Lower leg skin (tissue), 4 donors: ENCODE results near the gene PSPN. TPM values are rescaled to one million over a fixed set of nuclear protein-coding genes. Genes with fewer than 3 reads are reported as not detected.

Experiments
- DNase-seq, 2 donors: peaks; one replicate each; pipeline ENCODE4 v3.0.0-alpha.2; 2019; ENCODE audit warnings: low spot score in 2 of 2
- H3K4me3 ChIP-seq: fragments of 200-600 bp; sonication (generic); 2 replicates; pipeline ENCODE4 v1.5.1; 2017; ENCODE audit warnings: mild to moderate bottlenecking, low read depth; ENCODE audit not compliant: poor library complexity, severe bottlenecking
- POLR2A ChIP-seq, 2 donors: fragments of 450-650 bp; IDR thresholded peaks; one replicate each; pipeline ENCODE4 v1.6.1; 2016 to 2017; ENCODE audit warnings: antibody characterized with exemption in 2 of 2, mild to moderate bottlenecking in 1 of 2, moderate library complexity in 1 of 2
- WGBS, 2 donors: methylation state at CpG; one replicate each; pipeline ENCODE4 v1.1.5; 2018; 5-methylcytosine and 5-hydroxymethylcytosine counted together
- intact Hi-C: fragments of 100-400 bp; cut with DNase I; formaldehyde crosslinking; loops from one replicate; pipeline ENCODE4 v1.15.0; 2023; ENCODE audit warnings: low total_unique reads
- total RNA-seq, 4 donors: library from RNA; depleted of rRNA; stranded (reverse); fragments of >200 nt; gene quantifications; one replicate each; pipeline ENCODE4 v1.1.0, GENCODE V29; 2016
- TF ChIP-seq, protein P1 (sequence below), 3 donors: fragments of 450-650 bp; IDR thresholded peaks; one replicate each; pipeline ENCODE4 v1.5.1; 2016; ENCODE audit warnings: antibody characterized with exemption in 3 of 3, mild to moderate bottlenecking in 3 of 3, moderate library complexity in 2 of 3

The PSPN gene
- total RNA-seq, 4 donors from 2014 or later = 0.47 to 0.68 (median 0.62) TPM

DNA sequence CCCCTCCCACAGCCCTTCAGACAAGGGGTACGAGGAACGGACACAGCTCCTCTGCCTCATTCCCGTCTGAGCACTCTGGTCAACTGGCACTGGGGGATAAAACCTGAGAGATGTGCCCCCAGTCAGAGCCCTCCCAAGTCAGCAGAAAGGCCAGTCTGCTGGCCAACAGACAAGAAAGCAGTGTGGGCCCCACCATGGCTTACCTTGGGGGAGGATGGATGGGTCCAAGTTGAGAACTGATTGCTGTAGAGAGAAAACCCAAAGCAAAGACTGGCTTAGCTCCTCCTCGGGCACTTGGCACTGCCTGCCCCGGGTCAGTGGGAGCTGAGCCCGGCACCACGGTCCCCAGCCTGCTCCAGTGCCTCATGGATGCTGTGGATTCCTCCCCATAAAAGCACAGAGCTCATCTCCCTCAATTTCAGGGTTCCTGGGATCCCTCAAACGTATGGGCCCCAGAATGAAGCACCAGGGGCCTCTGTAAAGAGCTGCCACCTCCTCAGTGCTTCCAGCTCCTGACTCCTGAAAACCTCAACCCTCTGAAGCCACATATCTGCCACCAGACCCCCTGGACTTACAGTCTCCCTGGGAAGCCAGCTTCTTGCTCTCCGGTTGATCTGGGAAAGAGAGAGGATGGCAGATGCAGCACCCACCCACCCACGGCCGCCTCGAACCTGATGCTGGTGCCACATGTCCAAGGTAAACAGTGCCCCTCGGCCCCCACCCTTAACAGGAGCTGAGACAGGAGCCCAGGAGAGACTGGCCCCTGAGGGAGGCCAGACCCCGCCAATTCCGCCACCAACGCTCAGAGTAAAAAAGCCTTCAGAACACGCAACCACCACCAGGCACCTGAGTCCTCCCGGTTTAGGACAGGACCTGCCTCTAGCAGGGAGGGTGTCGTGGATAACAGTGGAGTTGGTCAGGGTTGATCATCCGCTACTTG, 45.6 kb upstream of the PSPN start:
- no peak for DNase-seq
- TF ChIP-seq, protein P1, sequence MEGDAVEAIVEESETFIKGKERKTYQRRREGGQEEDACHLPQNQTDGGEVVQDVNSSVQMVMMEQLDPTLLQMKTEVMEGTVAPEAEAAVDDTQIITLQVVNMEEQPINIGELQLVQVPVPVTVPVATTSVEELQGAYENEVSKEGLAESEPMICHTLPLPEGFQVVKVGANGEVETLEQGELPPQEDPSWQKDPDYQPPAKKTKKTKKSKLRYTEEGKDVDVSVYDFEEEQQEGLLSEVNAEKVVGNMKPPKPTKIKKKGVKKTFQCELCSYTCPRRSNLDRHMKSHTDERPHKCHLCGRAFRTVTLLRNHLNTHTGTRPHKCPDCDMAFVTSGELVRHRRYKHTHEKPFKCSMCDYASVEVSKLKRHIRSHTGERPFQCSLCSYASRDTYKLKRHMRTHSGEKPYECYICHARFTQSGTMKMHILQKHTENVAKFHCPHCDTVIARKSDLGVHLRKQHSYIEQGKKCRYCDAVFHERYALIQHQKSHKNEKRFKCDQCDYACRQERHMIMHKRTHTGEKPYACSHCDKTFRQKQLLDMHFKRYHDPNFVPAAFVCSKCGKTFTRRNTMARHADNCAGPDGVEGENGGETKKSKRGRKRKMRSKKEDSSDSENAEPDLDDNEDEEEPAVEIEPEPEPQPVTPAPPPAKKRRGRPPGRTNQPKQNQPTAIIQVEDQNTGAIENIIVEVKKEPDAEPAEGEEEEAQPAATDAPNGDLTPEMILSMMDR (IDR thresholded peaks at IDR 0.05) = no peak
- TF ChIP-seq POLR2A (IDR thresholded peaks at IDR 0.05) = no peak
- no peak overlapping the region for H3K4me3 ChIP-seq
- 77% methylated on average over 19 to 20 of the region's 20 CpGs for WGBS, 2 donors
- intact Hi-C loops = no loop called here

DNA sequence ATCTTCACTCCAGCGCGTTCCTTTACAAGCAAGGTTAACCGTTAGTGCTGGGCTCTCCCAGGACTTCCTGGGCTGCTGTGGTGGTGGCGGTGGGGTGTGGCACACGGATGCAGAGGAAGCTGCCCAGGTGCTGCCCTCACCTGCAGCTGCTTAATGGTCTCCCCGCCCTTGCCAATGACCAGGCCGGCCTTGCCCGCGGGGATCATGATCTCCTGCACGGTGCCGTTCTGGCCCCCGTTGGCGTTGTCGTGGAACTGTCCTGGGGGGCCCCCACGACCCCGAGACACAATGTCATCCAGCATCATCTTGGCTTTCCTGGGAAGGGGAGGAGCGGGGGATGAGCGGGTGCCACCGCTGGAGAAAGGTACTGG, 42.8 kb upstream of the PSPN start:
- 93% methylated on average over 19 of the region's 19 CpGs for WGBS, 2 donors
- H3K4me3 ChIP-seq = no peak overlapping the region
- intact Hi-C loops = no loop called here
- no peak for DNase-seq
- TF ChIP-seq, protein P1 (IDR thresholded peaks at IDR 0.05) = no peak
- TF ChIP-seq POLR2A (IDR thresholded peaks at IDR 0.05) = no peak

DNA sequence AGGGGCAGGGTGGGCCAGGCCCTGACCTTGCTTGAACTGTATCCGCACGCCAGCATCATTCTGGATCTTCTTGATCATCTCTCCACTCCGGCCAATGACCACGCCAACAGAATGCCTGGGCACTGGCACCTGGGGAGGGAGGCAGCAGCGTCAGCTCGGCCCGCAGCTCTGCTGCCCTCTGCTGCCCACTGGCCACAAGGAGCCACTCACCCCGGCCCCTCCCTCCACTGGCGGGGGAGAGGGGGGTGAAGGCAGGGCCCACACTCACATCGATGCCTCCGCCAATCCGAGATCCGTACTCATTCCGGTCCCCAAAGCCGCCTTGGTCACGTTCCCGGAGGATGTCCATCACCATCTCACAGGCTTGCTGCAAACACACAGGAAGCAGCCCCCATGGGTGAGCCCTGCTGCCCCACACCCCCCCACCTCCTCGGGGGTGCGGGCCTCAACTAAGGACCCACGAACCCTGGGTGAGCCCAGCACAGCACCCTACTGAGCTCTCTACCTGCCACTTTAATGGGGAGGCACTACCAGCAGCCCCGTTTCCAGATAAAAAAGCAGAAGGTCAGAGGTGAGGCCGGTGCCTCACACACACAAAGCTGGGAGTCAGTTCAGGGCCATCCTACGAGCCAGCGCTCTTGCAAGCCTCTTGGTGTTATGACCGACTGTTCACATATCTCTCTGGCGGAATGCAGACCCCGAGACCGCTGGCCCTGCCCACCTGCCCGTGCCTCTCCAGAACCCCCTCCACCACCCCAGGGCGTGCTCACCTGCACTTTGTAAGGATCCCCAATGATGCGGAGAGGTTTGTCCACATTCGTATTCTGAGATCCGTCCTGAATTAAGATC, 42.2 kb upstream of the PSPN start:
- DNase-seq = no peak
- TF ChIP-seq, protein P1 (IDR thresholded peaks at IDR 0.05) = no peak
- TF ChIP-seq POLR2A (IDR thresholded peaks at IDR 0.05) = no peak
- no peak overlapping the region for H3K4me3 ChIP-seq
- 79 to 80% methylated on average over 31 to 32 of the region's 33 CpGs for WGBS, 2 donors
- intact Hi-C loops = no loop called here

DNA sequence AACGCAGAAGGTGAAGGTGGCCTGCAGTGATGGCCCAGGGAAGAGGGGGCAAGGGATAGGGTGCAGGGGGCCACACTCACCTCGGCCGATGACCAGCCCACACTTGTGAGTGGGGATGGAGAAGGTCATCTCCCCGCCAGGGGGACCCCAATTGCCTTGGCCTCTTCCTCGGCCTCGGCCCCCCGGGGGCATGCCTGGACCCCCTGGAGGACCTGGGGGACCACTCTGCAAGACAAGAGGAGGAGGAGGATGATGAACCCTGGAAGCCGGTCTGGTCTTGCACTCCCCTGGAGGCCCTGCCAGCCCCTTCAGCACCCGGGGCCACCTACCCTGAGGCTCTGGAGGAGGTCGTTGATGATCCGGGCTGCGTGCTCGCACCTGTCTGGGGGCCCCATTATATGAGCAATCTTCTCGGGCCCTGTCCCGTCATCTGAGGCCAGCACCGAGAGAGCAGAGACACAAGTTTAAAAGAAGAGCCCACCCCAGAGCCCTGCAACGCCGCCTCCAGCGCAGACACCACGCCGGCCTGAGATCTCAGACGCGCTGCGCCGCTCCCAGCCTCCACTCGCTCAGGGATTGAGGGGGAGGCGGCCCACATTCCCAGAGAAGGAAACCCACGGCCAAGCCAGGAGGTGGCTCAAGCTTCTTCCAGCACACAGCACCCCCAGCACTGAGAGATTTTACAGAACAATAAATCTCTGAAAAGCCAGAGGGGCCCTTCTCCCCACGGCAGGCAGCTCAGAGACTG, 41.1 kb upstream of the PSPN start:
- TF ChIP-seq, protein P1 (IDR thresholded peaks at IDR 0.05) = no peak
- no peak for TF ChIP-seq POLR2A (IDR thresholded peaks at IDR 0.05)
- WGBS, 2 donors = 88 to 91% methylated on average over 24 to 29 of the region's 29 CpGs
- intact Hi-C loops = no loop called here
- no peak overlapping the region for H3K4me3 ChIP-seq
- no peak for DNase-seq

DNA sequence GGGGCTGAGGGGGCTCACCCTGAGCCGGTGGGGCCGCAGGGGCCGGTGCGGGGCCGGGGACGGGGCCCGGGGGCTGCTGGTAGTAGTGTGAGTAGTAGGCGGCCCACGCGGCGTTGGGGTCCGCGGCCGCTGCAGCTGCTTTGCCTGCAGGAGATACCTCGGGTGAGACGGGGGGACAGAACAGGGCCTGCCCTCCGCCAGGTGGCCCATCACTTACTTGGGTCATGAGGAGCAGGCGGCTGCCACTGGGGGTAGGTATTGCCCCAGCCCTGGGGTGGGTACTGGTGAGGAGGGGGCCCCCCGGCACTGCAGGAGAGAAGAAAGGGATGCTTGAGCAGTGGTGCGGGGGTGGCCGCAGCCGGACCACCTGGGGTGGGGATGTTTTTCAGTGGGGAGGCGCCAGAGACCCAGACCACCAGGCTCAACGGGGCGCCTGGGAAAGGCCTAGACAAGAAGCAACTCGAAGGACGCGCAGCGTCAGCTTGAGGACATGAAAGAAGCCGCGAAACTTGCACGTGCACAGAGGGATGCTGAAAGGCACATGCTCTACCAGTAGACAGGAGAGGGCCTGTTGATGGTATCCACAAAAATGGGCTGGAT, 40.0 kb upstream of the PSPN start:
- DNase-seq = no peak
- 92 to 94% methylated on average over 31 to 32 of the region's 32 CpGs for WGBS, 2 donors
- intact Hi-C loops = no loop called here
- H3K4me3 ChIP-seq = no peak overlapping the region
- TF ChIP-seq, protein P1 (IDR thresholded peaks at IDR 0.05) = no peak
- no peak for TF ChIP-seq POLR2A (IDR thresholded peaks at IDR 0.05)
